Stimulated activated CD8-positive, alpha-beta memory T cell treated with anti-CD3 and anti-CD28 coated beads, Interleukin-4, amount 100 ng/mL, for 4 hours (primary cell): ENCODE data around the gene NAALADL2.

ENCODE experiments used
- DNase-seq, 2 donors: peaks; one replicate each; pipeline ENCODE4 v3.0.0-alpha.2; 2020; ENCODE audit warnings: low read depth in 2 of 2, low spot score in 1 of 2

The NAALADL2 gene

GRCh38 chr3:174884776-174885568 is 25.8 kb downstream of the NAALADL2 start:
- DNase-seq, result no peak

GRCh38 chr3:174891524-174892203 is 32.5 kb downstream of the NAALADL2 start:
- no peak for DNase-seq

- DNase-seq, result no peak
These were observed 47.9 kb downstream of the NAALADL2 start for GRCh38 chr3:174907027-174907426.

GRCh38 chr3:174907628-174908407 is 48.7 kb downstream of the NAALADL2 start:
- DNase-seq, result no peak

- DNase-seq, result no peak
These were observed 72.6 kb downstream of the NAALADL2 start for GRCh38 chr3:174931473-174932353.

- DNase-seq, result no peak
These were observed 77.5 kb downstream of the NAALADL2 start for GRCh38 chr3:174936590-174936989.

GRCh38 chr3:174937478-174937877 is 78.3 kb downstream of the NAALADL2 start:
- no peak for DNase-seq

GRCh38 chr3:174938102-174938501 is 79.0 kb downstream of the NAALADL2 start:
- DNase-seq, result no peak

GRCh38 chr3:174940151-174940550 is 81.0 kb downstream of the NAALADL2 start:
- DNase-seq, result no peak

GRCh38 chr3:174945276-174945675 is 86.1 kb downstream of the NAALADL2 start:
- no peak for DNase-seq

- DNase-seq, result no peak
These were observed 86.8 kb downstream of the NAALADL2 start for GRCh38 chr3:174945951-174946350.

- DNase-seq, result no peak
These were observed 90.4 kb downstream of the NAALADL2 start for GRCh38 chr3:174949523-174949922.

- DNase-seq, result no peak
These were observed 91.9 kb downstream of the NAALADL2 start for GRCh38 chr3:174951034-174951433.

GRCh38 chr3:174951498-174952005 is 92.4 kb downstream of the NAALADL2 start:
- DNase-seq, result no peak

GRCh38 chr3:174953068-174953467 is 93.9 kb downstream of the NAALADL2 start:
- DNase-seq, result no peak

GRCh38 chr3:174955513-174956016 is 96.4 kb downstream of the NAALADL2 start:
- DNase-seq, result no peak

- no peak for DNase-seq
These were observed 97.9 kb downstream of the NAALADL2 start for GRCh38 chr3:174957081-174957480.

GRCh38 chr3:174957551-174958001 is 98.4 kb downstream of the NAALADL2 start:
- no peak for DNase-seq

GRCh38 chr3:174958671-174959328 is 99.7 kb downstream of the NAALADL2 start:
- no peak for DNase-seq

GRCh38 chr3:174959556-174960065 is 100.5 kb downstream of the NAALADL2 start:
- no peak for DNase-seq
